G401.6 (cell line): ENCODE data around the gene RPL13.
A peak's percentile ranks its signal among the peaks of the same experiment; 100 is the strongest.

ENCODE experiments used
- FAIRE-seq: peaks from 2 replicates; lab custom pipeline; 2012; peaks lifted over from hg19 to GRCh38; lab: Jason Lieb, UNC

The RPL13 gene

DNA sequence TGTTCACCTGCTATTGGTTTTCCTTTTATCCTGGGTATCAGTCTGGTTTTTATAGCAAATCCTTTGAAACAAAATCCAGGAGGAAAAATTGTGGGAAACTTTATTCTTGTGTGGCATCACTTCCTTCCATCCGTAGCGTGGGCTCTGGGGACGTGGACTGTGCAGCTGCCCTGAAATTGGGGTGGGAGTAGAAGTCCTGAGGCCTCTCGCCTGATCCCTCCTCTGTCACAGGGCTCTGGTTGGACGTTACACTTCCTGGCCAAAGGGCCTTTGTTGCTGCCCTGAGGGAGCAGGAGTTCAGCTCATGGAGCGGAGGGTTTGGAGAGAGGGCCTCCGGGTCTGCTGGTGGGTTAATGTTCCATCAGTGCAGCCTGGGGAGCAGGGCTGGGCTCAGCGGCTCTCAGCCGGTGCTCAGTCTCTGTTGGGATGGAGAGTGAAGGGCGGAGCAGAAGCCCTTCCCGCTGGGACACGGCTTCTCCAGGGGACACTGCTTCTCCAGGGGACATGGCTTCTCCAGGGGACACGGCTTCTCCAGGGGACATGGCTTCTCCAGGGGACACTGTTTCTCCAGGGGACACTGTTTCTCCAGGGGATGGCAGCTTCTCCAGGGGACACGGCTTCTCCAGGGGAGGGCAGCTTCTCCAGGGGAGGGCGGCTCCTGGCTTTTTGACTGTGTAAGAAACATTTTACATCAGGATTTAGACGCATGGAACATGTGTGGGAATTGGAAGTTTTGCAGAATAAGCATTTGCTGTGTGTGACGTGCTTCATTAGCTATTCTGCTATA lies 15.2 kb upstream of the RPL13 start:
- FAIRE-seq, result no peak

DNA sequence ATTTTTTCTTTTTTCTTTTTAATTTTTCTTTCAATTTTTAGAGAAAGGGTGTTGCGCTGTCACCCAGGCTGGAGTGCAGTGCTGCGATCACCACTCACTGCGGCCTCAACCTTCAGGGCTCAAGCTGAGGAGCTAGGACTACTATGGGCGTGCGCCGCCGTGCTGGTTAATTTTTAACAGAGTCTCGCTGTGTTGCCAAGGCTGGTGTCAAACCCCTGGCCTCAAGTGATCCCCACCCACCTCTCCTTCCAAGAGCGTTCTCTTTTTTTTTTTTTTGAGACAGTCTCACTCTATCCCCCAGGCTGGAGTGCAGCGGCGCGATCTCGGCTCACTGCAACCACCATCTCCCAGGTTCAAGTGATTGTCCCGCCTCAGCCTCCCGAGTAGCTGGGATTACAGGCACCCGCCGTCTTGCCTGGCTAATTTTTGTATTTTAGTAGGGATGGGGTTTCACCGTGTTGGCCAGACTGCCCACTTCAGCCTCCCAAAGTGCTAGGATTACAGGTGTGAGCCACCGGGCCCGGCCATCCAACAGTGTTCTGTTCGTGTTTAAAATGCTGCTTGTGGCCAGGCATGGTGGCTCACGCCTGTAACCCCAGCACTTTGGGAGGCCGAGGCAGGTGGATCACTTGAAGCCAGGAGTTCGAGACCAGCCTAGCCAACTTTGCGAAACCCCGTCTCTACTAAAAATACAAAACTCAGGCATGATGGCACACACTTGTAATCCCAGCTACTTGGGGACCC lies 14.5 kb upstream of the RPL13 start:
- no peak for FAIRE-seq

GRCh38 chr16:89546781-89547180 lies 13.7 kb upstream of the RPL13 start:
- FAIRE-seq, result no peak

DNA sequence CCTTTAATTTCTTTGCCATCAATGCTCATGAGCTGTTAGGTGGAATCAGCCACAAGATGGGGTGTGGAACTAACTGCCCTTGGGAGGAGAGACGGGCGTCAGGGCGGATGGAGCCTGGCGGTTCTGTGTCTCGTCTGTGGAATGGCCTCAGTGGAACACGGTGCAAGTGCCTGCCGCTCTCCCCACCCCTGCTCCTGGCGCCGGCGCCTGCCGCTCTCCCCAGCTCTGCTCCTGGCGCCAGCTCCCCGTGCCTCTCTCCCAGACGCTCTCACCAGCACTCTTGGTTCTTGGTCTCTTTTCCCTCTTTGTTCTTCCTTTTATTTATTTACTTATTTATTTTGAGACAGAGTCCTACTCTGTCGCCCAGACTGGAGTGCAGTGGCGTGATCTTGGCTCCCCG lies 13.2 kb upstream of the RPL13 start:
- no peak for FAIRE-seq

- FAIRE-seq, result no peak
Observed at GRCh38 chr16:89547860-89548259, 12.6 kb upstream of the RPL13 start.

DNA sequence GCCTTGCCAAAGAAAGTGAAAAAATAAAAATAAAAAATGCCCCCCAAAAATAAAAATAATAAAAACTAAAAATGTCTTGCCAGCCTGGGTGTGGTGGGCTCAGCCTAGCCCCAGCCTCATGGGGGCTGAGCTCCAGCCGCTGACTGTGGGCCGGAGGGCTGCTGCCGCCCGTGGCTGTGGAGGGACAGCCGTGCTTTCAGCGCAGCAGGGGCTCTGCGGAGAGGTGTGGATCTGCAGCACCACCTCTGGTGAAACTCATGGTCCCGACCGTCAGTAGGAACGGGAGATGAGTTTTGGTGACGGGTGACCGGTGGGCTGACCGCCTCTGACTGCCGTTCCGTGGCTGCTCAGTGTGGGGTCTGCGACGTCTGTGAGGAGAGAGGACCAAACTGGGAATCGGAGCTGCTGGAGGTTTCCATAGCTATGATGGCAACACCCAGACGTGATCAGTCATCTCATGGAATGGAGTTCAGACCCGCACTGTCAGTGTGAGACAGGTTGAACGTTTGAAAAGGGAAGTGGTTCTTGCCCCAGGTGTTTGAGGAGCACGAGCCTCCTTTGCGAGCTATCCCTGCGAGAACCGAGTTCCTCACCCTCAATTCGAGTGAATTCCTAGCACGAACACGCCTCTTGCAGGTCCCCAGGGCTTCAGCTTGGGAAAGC lies 12.0 kb upstream of the RPL13 start:
- FAIRE-seq, result no peak

DNA sequence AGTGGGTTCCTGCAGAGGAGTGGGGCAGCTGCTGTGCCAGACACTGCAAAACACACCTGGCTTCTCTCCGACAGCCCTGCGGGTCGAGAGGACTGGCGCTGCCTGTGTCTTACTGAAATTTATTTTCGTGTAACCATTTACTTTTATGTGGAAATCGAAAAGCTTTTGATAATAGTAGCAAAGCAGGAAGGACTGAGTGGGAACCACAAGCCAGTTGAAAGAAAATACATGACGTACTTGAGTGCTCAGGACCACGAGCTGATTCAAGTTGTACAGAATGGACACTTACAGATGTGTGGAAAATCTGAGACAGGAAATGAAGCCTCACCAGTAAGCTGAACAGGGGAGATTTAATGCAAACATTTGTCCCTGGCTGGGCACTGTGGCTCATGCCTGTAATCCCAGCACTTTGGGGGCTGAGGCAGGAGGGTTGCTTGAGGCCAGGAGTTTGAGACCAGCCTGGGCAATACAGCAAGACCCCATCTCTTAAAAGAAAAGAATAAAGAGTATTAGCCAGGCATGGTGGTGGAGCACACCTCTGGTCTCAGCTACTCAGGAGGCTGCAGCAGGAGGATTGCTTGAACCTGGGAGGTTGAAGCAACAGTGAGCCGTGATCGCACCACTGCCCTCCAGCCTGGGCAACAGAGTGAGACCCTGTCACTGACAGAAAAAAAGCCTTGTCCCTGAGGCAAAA lies 11.3 kb upstream of the RPL13 start:
- no peak for FAIRE-seq

GRCh38 chr16:89550421-89551007 lies 10.0 kb upstream of the RPL13 start:
- no peak for FAIRE-seq

GRCh38 chr16:89552329-89552728 lies 8.2 kb upstream of the RPL13 start:
- no peak for FAIRE-seq

GRCh38 chr16:89552913-89553312 lies 7.6 kb upstream of the RPL13 start:
- FAIRE-seq, result no peak

DNA sequence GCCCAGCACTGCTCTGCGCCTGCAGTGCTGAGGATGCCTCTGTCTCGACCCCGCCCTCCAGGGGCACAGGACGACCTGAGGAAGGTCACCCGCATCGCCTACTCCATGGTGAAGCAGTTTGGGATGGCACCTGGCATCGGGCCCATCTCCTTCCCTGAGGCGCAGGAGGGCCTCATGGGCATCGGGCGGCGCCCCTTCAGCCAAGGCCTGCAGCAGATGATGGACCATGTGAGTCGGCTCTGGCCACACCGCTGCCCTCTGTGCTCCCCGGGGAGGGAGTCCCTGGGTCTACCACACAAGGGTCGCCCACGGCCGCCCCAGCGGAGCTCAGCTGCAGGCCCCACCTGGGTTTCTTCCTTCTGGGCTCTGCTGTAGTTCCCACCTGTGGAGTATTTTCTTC lies 6.7 kb upstream of the RPL13 start:
- FAIRE-seq, result no peak

GRCh38 chr16:89554343-89554742 lies 6.1 kb upstream of the RPL13 start:
- FAIRE-seq, result no peak

DNA sequence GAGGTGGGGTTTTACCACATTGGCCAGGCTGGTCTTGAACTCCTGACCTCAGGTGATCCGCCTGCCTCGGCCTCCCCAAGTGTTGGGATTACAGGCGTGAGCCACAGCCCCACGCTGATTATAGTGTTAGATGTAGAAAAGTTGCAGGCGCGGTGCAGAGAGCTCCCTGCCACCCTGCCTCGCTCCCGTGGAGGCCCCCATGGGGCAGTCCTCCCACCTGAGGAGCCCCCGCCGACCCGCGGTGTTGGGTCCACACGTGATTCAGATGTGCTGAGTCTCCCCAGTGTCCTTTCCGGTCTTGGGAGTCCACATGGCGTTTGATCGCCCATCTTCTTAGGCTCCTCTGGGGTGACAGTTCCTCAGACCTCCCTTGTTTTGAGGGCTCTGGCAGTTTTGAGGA lies 5.2 kb upstream of the RPL13 start:
- FAIRE-seq, result no peak

GRCh38 chr16:89555780-89556179 lies 4.7 kb upstream of the RPL13 start:
- no peak for FAIRE-seq

DNA sequence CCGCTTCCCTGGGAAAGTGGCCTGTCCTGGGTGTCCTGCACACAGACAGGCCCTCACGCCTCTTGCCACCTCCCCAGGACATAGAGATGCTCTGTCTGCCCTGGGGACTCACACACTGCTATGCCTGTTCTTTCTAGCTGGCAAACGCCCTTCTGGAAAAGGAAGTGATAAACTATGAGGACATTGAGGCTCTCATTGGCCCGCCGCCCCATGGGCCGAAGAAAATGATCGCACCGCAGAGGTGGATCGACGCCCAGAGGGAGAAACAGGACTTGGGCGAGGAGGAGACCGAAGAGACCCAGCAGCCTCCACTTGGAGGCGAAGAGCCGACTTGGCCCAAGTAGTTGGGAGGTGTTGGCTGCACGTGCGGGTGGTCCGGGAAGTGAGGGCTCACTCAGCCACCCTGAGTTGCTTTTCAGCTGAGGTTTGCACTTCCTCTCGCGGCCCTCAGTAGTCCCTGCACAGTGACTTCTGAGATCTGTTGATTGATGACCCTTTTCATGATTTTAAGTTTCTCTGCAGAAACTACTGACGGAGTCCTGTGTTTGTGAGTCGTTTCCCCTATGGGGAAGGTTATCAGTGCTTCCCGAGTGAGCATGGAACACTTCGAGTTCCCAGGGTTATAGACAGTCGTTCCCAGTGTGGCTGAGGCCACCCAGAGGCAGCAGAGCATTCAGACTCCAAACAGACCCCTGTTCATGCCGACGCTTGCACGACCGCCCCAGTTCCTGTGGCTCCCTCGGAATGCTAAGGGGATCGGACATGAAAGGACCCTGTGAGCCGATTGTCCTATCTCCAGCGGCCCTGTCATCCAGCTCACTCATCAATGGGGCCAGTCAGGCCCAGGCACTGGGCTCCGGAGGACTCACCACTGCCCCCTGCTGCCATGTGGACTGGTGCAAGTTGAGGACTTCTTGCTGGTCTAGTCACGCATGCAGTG lies 3.5 kb upstream of the RPL13 start:
- FAIRE-seq, result peak; percentile 25

GRCh38 chr16:89557690-89558490 lies 2.6 kb upstream of the RPL13 start:
- no peak for FAIRE-seq

DNA sequence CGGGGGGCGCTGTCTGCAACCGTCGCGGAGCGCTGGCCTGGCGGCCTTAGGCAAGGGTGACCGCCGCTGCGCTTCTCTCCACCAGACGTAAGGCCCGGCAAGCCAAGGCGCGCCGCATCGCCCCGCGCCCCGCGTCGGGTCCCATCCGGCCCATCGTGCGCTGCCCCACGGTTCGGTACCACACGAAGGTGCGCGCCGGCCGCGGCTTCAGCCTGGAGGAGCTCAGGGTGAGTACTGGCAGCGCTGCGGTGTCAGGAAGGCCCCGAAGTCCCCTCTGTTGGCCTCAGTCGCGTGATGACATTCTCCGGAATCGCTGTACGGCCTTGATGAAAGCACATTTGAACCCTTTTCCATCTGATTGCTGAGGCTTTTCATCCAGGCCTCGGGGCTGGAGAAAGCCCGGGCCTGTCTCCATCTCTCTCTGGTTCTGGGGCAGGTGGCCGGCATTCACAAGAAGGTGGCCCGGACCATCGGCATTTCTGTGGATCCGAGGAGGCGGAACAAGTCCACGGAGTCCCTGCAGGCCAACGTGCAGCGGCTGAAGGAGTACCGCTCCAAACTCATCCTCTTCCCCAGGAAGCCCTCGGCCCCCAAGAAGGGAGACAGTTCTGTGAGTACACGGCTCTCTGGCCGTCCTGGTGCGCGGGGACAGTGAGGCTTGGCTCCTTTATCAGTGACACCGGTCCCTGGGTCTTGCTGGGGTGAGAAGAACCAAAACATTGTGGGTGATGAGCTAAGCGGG lies 831 bp downstream of the RPL13 start:
- no peak for FAIRE-seq

DNA sequence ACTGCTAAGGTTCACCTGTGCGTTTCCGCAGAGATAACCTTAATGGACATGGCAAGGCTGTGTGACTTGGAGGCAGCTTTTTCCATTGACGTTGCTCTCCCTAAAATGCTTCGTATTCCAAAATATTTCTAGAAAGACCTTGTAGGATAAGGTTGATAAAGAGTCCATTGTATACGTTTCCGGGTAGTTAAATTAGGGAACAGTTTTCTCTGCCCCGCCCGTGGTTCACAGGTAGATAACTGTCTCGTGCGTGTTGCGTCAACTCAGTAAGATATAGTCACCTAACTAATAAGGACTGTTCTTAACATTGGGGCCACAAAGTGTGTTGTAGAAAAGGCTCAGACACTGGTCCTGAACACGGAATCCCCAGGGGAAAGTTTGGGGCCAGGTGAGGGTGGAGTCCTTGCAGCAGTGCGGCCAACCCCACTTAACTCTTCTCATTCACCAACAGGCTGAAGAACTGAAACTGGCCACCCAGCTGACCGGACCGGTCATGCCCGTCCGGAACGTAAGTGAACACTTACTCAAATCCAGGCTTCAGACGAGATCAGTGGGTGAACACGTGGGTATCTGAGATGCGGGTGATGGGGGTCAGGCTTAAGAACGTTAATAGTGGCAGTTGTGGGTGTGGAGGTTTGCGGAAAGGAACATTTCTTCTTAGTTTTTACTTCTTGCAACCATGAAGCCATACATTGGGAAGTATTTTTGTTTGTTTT lies 1.6 kb downstream of the RPL13 start:
- no peak for FAIRE-seq

DNA sequence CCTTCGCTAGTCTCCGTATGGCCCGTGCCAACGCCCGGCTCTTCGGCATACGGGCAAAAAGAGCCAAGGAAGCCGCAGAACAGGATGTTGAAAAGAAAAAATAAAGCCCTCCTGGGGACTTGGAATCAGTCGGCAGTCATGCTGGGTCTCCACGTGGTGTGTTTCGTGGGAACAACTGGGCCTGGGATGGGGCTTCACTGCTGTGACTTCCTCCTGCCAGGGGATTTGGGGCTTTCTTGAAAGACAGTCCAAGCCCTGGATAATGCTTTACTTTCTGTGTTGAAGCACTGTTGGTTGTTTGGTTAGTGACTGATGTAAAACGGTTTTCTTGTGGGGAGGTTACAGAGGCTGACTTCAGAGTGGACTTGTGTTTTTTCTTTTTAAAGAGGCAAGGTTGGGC lies 2.5 kb downstream of the RPL13 start:
- no peak for FAIRE-seq
